ENCODE measurements around the gene SC5D.
A peak's percentile ranks its signal among the peaks of the same experiment; 100 is the strongest.

Gene SC5D

DNA sequence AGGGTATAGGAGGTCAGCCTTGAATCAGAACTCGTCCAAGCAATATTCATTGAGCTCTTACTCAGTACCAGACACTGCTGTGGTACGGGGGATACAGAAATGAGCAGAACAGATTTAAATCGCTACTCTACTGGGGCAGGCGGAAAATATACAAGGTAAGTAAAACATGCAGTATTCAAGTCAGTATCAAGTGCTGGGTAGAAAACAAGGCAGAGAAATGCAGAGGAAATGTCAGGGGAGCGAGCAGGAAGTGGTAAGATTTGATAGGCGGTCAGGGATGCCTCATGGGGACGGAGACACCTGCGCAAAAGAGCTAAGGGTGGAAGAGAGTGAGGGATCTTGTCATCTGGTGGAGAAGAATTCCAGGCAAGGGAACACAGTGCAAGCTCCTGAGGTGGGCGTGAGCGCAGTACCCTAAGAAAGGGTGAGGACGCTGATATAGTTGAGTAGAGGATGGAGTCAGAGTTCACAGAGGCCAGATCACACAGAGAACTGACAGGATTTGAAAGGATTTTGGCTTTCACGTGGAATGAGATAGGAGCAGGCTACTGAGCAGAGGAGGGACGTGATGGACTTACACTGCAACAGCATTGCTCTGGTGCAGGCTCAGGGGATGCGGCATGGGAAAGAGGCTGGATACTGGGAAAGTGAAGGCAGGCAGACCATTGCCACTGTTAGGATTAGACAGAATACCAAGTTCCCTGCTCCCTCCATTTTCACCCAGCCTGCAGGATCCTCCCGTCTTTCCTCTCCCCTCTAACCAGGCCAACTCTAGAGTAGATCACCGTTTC lies 35.8 kb downstream of the SC5D start:
- ATAC-seq (replicated peaks): peak; percentile 85
- H3K4me3 Mint-ChIP-seq: no peak overlapping the region
- no peaks in the 10 kb centered on the region for H3K36me3 Mint-ChIP-seq (ENCODE audit: insufficient read depth)
- DNase-seq: peak in 1 of 3 experiments; percentile 14
- H3K4me1 Mint-ChIP-seq (ENCODE audit: low read depth in 2 of 2): peaks cover 0 to 2% of the 10 kb centered on the region in 2 donors
- H3K9me3 Mint-ChIP-seq: no peaks in the 10 kb centered on the region
- no peak overlapping the region for H3K27ac Mint-ChIP-seq
- H3K27me3 Mint-ChIP-seq: peaks cover 0 to 9% of the 10 kb centered on the region in 2 donors

DNA sequence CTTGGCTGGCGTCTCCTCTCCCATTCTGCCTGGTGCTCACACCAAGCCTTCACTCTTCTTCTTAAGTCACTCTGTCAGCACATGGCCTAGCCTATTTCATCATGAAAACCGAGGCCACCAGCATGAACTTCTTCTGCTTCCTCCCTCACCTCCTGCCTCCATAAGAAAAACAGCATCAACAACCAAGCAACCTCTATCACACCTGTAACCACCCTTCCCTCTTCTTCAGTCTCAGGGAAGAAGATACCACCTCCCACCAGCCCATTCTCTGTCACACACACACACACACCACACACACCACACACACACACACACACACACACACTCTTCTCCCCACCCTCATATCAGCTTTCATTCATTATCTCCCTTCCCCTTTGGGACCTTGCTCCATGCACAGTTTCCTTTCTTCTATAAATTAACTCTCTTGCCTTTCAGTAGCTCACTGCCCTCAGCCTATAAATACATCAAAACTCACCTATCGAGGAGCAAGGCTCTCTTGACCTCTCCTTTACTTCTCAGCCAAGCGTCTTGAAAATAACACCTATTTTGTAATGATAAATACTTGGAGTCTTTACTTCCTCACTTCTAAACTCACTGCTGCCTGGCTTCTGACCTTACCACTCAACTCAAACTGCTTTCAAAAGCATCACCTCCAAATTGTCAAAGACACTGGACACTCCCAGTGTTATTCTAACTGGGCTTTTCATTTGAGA lies 36.6 kb downstream of the SC5D start:
- peak in 1 of 3 experiments; percentile 10 for DNase-seq
- ATAC-seq (replicated peaks): peak; percentile 69

DNA sequence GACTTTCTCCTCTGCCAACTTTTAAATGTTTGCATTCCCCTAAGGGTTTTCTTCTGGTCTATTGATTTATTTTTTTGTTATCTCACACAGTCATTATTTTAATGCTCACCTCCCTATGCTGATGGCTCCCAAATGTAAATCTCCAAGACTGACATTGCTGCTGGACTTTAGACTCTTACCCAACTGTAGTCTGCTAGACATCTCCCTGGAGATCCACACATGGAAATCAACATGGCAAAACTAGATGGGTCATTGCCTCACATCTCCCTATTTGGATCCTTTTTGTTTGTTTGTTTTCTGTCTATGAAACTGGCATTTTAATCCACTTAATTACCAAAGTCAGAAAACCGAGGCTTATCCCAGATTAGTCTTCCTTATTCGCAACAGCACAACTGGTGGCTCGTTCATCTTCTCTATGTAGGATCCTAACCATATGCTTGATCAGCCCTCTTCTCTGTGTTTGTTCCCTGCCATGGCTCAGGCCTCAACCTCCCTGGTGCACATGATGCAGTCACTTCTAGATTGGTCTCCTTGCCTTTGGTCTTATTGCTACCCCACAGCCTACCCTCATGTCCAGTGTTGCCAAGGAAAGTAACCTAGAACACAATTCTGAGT lies 37.3 kb downstream of the SC5D start:
- ATAC-seq (replicated peaks) (no peak), DNase-seq (no peak)
- Mint-ChIP-seq H3K9me3 (no peaks in the 10 kb centered on the region), H3K4me3 (no peak overlapping the region), H3K4me1 (ENCODE audit: low read depth in 2 of 2) (peaks cover 0 to 2% of the 10 kb centered on the region in 2 donors), H3K36me3 (ENCODE audit: insufficient read depth) (no peaks in the 10 kb centered on the region), H3K27ac (no peak overlapping the region), H3K27me3 (peaks cover 0 to 9% of the 10 kb centered on the region in 2 donors)

More for the DNA sequence above, 36.6 kb downstream of the SC5D start:
- peaks cover 0 to 2% of the 10 kb centered on the region in 2 donors for H3K4me1 Mint-ChIP-seq (ENCODE audit: low read depth in 2 of 2)
- H3K27ac Mint-ChIP-seq: no peak overlapping the region
- H3K9me3 Mint-ChIP-seq: no peaks in the 10 kb centered on the region
- H3K4me3 Mint-ChIP-seq: no peak overlapping the region
- H3K27me3 Mint-ChIP-seq: peaks cover 0 to 9% of the 10 kb centered on the region in 2 donors
- H3K36me3 Mint-ChIP-seq (ENCODE audit: insufficient read depth): no peaks in the 10 kb centered on the region

DNA sequence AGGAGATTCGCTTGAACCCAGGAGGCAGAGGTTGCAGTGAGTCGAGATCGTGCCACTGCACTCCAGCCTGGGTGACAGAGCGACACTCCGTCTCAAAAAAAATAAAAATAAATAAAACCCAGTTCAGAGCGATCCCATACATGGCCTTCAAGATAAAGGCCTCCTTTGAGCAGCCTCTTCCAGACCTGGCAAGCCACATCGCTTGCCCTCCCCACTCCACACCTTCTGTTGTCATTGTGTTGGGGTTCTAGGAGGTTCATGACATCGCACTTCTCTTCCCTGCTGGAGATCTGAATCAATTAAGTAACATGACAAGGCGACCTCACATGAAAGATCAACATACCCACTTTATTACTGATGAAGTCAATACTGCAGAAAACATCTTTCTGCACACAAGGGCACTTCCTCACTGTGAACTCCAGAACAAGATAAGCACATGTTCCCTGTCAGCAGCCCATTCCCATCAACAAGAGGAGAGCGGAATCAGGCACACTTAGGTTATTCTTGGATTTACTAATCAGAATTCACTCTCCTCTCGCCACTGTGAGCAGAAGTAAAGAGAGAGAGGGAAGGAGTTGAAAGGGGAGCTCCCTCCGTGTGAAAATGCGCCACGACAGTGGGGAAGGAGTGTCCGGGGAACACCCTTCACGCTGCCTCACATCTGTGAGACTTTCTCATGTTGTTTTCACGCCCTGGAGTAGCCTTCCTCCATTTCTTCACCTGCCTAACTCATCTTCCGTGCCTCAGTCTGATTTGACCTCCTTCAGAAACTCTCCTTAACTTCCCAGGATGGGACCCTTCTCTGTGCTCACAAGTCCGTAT lies 38.3 kb downstream of the SC5D start:
- Mint-ChIP-seq H3K9me3 (no peaks in the 10 kb centered on the region), H3K4me1 (ENCODE audit: low read depth in 2 of 2) (peaks cover 0 to 1% of the 10 kb centered on the region in 2 donors), H3K27ac (no peak overlapping the region), H3K27me3 (peaks cover 0 to 9% of the 10 kb centered on the region in 2 donors), H3K4me3 (no peak overlapping the region), H3K36me3 (ENCODE audit: insufficient read depth) (no peaks in the 10 kb centered on the region)
- DNase-seq: no peak
- no peak for ATAC-seq (replicated peaks)

DNA sequence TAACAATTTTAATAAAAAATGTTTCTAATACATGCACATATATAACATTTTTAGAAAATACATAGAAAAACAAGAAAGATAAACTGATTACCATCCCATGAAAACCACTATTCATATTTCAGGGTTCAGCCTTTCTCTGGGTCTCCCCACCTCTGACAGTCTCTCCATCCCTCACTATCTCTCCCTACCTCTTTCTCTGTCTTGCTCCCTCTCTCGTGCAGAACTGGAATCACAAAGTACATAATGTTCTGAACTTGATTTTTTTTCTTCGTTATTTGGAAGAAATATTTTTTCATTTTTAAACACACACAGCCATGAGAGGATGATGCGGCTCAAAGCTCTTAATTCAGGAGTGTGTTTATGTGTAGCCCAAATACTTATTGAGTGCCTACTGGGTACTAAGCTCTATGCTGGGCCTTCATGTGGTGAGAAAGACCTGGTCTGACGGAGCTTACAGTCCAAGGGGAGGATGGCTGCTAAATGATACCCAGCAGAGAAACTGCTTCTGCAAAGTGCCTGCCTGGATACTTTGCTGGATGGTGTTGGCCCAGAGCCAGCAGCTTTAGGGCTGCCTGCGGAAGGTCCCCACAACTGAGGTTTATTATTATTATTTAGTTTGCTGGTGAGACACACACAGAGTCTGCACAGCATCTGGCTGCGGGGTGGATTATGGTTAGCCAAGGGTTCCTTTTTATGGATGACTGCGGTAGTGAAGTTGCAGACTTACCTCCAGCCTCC lies 42.6 kb downstream of the SC5D start:
- Mint-ChIP-seq H3K9me3 (no peaks in the 10 kb centered on the region), H3K4me3 (no peak overlapping the region), H3K36me3 (ENCODE audit: insufficient read depth) (no peaks in the 10 kb centered on the region), H3K27me3 (peaks cover 0 to 9% of the 10 kb centered on the region in 2 donors), H3K4me1 (ENCODE audit: low read depth in 2 of 2) (peaks cover 12 to 16% of the 10 kb centered on the region in 2 donors), H3K27ac (no peak overlapping the region)
- DNase-seq (no peak), ATAC-seq (replicated peaks) (no peak)

DNA sequence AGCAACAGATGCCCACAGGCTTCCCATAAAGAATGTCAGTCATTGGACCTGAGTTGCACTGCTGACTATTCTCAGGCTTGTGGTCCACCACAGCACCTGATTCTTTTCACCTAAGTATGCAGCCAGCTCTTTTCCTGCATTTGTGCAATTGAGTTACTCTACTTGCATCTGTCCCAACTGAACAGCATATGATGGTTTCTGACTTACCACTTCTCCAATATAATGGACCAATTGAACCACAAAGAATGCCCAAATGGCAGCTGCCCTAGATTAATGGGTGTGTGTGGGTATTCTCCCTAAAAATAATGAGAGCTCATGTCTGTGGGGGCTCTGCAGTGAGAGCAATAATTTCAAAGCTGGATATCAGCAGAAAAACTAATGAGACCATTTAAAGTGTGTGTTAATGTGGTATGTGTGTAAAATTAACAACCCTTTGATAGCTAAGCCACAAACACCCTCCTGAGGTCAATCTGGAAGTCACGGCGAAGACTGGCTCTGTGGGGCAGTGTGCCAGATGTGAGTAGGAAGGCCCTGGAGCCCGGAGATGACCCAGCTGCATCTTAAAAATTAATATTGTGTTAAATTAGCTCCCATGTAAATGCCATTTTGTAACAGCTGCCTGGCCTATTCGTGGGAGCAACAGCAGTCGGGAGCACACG lies 43.8 kb downstream of the SC5D start:
- no peak overlapping the region for H3K4me3 Mint-ChIP-seq
- DNase-seq (no peak), ATAC-seq (replicated peaks) (peak; percentile 32)
- peak overlapping the region; percentile 15 to 23 for H3K27ac Mint-ChIP-seq
- H3K9me3 Mint-ChIP-seq: no peaks in the 10 kb centered on the region
- no peaks in the 10 kb centered on the region for H3K36me3 Mint-ChIP-seq (ENCODE audit: insufficient read depth)
- H3K27me3 Mint-ChIP-seq: peaks cover 0 to 6% of the 10 kb centered on the region in 2 donors
- H3K4me1 Mint-ChIP-seq (ENCODE audit: low read depth in 2 of 2): peaks cover 12 to 16% of the 10 kb centered on the region in 2 donors

DNA sequence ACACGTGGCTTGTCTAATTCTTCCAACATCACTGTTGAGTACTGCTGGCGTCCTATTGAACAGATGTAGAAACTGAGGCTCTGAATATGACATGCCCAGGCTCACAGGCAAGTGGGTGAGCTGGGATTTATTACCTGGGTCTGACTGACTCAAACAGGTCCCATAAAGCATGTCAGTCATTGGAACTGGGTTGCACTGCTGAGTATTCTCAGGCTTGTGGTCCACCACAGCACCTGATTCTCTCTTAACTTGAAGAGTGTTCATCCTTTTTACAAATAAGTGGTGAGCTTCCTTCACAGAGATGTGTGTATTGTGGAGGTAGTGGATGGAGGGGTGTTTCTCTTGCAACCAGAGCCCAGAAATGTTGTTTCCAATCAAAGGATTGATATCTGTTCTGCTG lies 44.5 kb downstream of the SC5D start:
- H3K36me3 Mint-ChIP-seq (ENCODE audit: insufficient read depth): no peaks in the 10 kb centered on the region

DNA sequence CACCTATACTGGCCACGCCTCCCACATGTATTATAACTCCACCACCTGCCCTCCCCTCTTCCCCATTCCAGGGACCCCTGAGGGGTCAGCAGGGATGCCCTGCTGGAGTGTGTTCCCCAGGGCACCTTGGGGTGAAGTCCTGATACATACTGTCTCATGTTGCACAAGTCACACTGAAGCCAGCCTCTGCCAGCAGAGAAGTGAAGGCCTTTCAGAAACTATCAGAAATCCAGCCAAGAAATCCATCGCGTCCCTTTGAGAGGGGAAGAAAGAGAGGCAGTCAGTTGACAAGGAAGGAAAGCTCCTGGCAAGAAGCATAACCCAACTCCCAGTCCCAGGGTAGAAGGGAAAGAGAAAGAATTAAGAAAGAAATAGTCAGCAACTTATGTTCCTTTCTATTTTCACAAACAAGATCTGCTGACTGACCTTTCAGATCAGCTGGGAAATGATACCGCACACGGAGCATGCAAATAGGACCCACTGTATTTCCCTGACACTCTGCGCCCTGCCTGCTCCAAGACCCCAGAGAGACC lies 45.2 kb downstream of the SC5D start:
- peaks cover 14 to 16% of the 10 kb centered on the region in 2 donors for H3K4me1 Mint-ChIP-seq (ENCODE audit: low read depth in 2 of 2)
- ATAC-seq (replicated peaks) (no peak), DNase-seq (no peak)
- no peaks in the 10 kb centered on the region for H3K36me3 Mint-ChIP-seq (ENCODE audit: insufficient read depth)
- H3K27ac Mint-ChIP-seq: no peak overlapping the region
- no peaks in the 10 kb centered on the region for H3K9me3 Mint-ChIP-seq
- no peak overlapping the region for H3K4me3 Mint-ChIP-seq
- H3K27me3 Mint-ChIP-seq: peaks cover 0 to 5% of the 10 kb centered on the region in 2 donors

More for the DNA sequence above, 44.5 kb downstream of the SC5D start:
- Mint-ChIP-seq H3K9me3 (no peaks in the 10 kb centered on the region), H3K4me1 (ENCODE audit: low read depth in 2 of 2) (peaks cover 14 to 16% of the 10 kb centered on the region in 2 donors), H3K27ac (no peak overlapping the region), H3K4me3 (no peak overlapping the region), H3K27me3 (peaks cover 0 to 5% of the 10 kb centered on the region in 2 donors)
- DNase-seq (no peak), ATAC-seq (replicated peaks) (no peak)

DNA sequence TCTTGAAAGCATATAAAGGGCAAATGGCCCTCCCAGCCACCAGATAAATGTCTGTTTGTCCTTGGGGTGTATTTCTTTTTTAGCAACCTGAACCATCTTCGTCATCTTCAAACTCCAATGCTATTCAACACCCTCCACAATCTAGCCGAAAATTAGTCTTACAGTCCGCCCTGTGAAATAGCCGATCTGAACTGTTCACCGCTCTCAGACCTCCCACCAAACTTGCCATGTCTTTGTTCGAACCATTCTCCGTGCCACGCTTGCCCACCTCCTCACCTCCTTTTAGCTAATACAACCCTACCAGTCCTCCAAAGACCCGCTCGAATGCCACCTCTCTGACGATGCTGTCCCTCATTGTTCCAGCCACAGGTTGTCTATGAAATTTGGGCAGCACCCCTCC lies 46.0 kb downstream of the SC5D start:
- DNase-seq (no peak), ATAC-seq (replicated peaks) (no peak)
- H3K27me3 Mint-ChIP-seq: peaks cover 0 to 5% of the 10 kb centered on the region in 2 donors
- peaks cover 2% of the 10 kb centered on the region for H3K36me3 Mint-ChIP-seq (ENCODE audit: insufficient read depth)
- no peak overlapping the region for H3K4me3 Mint-ChIP-seq
- no peak overlapping the region for H3K27ac Mint-ChIP-seq
- peaks cover 14 to 16% of the 10 kb centered on the region in 2 donors for H3K4me1 Mint-ChIP-seq (ENCODE audit: low read depth in 2 of 2)
- no peaks in the 10 kb centered on the region for H3K9me3 Mint-ChIP-seq

DNA sequence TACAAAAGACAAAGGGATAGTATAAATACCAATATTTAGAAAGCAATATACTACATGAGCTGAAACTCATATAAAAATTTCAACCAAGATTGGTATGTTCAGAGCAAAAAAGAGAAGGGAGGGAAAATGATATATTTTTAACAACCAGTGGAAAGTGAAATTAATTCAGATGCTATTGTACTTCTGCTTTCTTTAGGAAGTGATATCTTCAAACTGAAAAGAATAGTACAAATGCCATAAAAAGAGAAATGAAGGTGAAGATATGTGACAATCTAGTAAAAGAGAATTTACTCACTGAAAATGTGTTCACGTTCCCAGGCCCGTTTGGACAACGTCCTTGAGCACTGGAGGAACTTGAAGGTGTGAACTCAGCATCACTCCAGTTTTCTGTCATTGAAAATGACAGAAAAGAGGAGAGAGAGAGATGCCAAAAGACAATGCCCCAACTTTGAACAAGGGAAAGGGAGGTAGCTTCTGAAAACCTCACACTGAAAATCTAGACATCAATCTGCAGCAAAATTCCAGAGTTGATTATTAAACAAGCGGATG lies 47.5 kb downstream of the SC5D start:
- no peaks in the 10 kb centered on the region for H3K9me3 Mint-ChIP-seq
- H3K36me3 Mint-ChIP-seq (ENCODE audit: insufficient read depth): peaks cover 2% of the 10 kb centered on the region
- ATAC-seq (replicated peaks): no peak
- H3K27me3 Mint-ChIP-seq: peaks cover 0 to 5% of the 10 kb centered on the region in 2 donors
- H3K4me3 Mint-ChIP-seq: no peak overlapping the region
- H3K27ac Mint-ChIP-seq: no peak overlapping the region
- peaks cover 14 to 16% of the 10 kb centered on the region in 2 donors for H3K4me1 Mint-ChIP-seq (ENCODE audit: low read depth in 2 of 2)
- DNase-seq: no peak

DNA sequence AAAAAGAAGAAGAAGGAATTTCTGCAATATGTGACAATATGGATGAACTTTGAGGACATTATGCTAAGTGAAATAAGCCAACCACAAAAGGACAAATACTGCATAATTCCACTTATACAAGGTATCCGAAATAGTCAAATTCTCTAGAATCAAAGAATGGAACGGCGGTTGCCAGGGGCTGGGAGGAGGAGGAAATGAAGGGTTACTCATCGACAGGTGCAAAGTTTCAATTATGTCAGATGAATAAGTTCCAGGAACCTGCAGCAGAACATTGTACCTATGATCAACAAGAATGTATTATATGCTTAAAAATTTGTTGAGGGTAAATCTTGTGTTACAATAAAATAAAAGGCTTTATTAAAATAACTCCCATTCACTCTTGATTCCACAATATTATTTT lies 49.0 kb downstream of the SC5D start:
- Mint-ChIP-seq H3K27ac (no peak overlapping the region), H3K4me3 (no peak overlapping the region), H3K27me3 (peaks cover 0 to 9% of the 10 kb centered on the region in 2 donors), H3K4me1 (ENCODE audit: low read depth in 2 of 2) (peaks cover 7 to 10% of the 10 kb centered on the region in 2 donors), H3K36me3 (ENCODE audit: insufficient read depth) (peaks cover 2% of the 10 kb centered on the region), H3K9me3 (no peaks in the 10 kb centered on the region)
- ATAC-seq (replicated peaks) (no peak), DNase-seq (no peak)

DNA sequence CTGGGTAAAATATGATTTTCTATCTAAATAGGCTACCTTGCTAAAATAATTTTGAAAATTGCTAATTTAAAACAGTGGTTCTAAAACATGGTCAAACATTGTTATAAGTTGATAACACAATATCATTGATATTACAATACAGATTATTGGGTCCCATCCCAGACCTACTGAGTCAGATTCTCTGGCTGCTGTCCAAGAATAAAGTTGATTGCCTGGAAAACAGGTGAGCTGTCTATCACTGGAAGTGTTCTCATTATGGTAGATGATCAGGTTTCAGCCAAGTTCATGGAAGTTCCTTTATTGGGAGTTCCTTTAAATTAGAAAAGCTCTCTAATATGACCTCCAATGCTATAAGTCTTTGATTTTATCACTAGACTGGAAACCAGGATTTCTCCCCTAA lies 52.3 kb downstream of the SC5D start:
- H3K27ac Mint-ChIP-seq: no peak overlapping the region
- H3K36me3 Mint-ChIP-seq (ENCODE audit: insufficient read depth): peaks cover 2% of the 10 kb centered on the region
- H3K27me3 Mint-ChIP-seq: peaks cover 11 to 15% of the 10 kb centered on the region in 2 donors
- no peak overlapping the region for H3K4me3 Mint-ChIP-seq
- no peak for ATAC-seq (replicated peaks)
- peaks cover 0 to 3% of the 10 kb centered on the region in 2 donors for H3K4me1 Mint-ChIP-seq (ENCODE audit: low read depth in 2 of 2)
- no peak for DNase-seq
- no peaks in the 10 kb centered on the region for H3K9me3 Mint-ChIP-seq
